Loucy (cell line): ENCODE results near the gene TLK2.

Experiments
- H2AFZ ChIP-seq: fragments of 200-600 bp; sonication (generic); 2 replicates; pipeline ENCODE4 v1.6.0; 2016; ENCODE audit warnings: antibody characterized with exemption, mild to moderate bottlenecking, low read length, moderate library complexity
- H3F3A ChIP-seq: fragments of 200-600 bp; 2 replicates; pipeline ENCODE4 v1.6.0; 2016; ENCODE audit warnings: antibody characterized with exemption, low read depth, mild to moderate bottlenecking
- H3K27me3 ChIP-seq: fragments of 200-600 bp; sonication (generic); 2 replicates; pipeline ENCODE4 v1.6.1; 2014; ENCODE audit warnings: low read length, mild to moderate bottlenecking; ENCODE audit not compliant: insufficient read depth, poor library complexity, severe bottlenecking
- H3K36me3 ChIP-seq: fragments of 200-600 bp; sonication (generic); 2 replicates; pipeline ENCODE4 v1.6.1; 2016; ENCODE audit warnings: low read length; ENCODE audit not compliant: insufficient read depth
- H3K4me1 ChIP-seq: fragments of 200-600 bp; sonication (generic); 2 replicates; pipeline ENCODE4 v1.5.1; 2014; ENCODE audit warnings: low read length, mild to moderate bottlenecking; ENCODE audit not compliant: insufficient read depth, poor library complexity, severe bottlenecking
- H3K4me2 ChIP-seq: fragments of 200-600 bp; sonication (generic); 2 replicates; pipeline ENCODE4 v1.6.0; 2014; ENCODE audit warnings: antibody characterized with exemption, low read length, low read depth, mild to moderate bottlenecking; ENCODE audit not compliant: poor library complexity, severe bottlenecking
- H3K4me3 ChIP-seq: fragments of 200-600 bp; sonication (generic); 2 replicates; pipeline ENCODE4 v1.5.1; 2014; ENCODE audit warnings: low read length, mild to moderate bottlenecking, mixed read lengths; ENCODE audit not compliant: poor library complexity, severe bottlenecking
- H3K79me2 ChIP-seq: fragments of 200-600 bp; sonication (generic); 2 replicates; pipeline ENCODE4 v1.6.1; 2014; ENCODE audit warnings: low read length; ENCODE audit not compliant: insufficient read depth
- H3K9ac ChIP-seq: fragments of 200-600 bp; sonication (generic); 2 replicates; pipeline ENCODE4 v1.6.0; 2014; ENCODE audit warnings: mild to moderate bottlenecking, low read depth, low read length, moderate library complexity; ENCODE audit not compliant: poor library complexity, severe bottlenecking
- H3K9me2 ChIP-seq: fragments of 200-600 bp; sonication (generic); replicated peaks from 2 replicates; pipeline ENCODE4 v1.6.1; 2016; ENCODE audit warnings: low read depth, low read length, mixed read lengths
- H3K9me3 ChIP-seq: fragments of 200-600 bp; sonication (generic); 2 replicates; pipeline ENCODE4 v1.6.1; 2014; ENCODE audit warnings: mild to moderate bottlenecking, antibody characterized with exemption, low read length, low read depth; ENCODE audit not compliant: insufficient read depth
- H4K20me1 ChIP-seq: fragments of 200-600 bp; sonication (generic); 2 replicates; pipeline ENCODE4 v1.6.0; 2014; ENCODE audit warnings: antibody characterized with exemption, low read length, mild to moderate bottlenecking; ENCODE audit not compliant: insufficient read depth, poor library complexity, severe bottlenecking
- EZH2phosphoT487 ChIP-seq: fragments of 200-600 bp; IDR thresholded peaks from 2 replicates; pipeline ENCODE4 v1.6.1; 2018; ENCODE audit warnings: antibody characterized with exemption, mild to moderate bottlenecking, moderate library complexity, borderline replicate concordance
- TF ChIP-seq, protein P1 (sequence below): fragments of 200-600 bp; sonication (generic); conservative IDR thresholded peaks from 2 replicates; pipeline ENCODE4 v1.5.1; 2014; ENCODE audit warnings: mild to moderate bottlenecking, antibody characterized with exemption, low read length

The TLK2 gene

DNA sequence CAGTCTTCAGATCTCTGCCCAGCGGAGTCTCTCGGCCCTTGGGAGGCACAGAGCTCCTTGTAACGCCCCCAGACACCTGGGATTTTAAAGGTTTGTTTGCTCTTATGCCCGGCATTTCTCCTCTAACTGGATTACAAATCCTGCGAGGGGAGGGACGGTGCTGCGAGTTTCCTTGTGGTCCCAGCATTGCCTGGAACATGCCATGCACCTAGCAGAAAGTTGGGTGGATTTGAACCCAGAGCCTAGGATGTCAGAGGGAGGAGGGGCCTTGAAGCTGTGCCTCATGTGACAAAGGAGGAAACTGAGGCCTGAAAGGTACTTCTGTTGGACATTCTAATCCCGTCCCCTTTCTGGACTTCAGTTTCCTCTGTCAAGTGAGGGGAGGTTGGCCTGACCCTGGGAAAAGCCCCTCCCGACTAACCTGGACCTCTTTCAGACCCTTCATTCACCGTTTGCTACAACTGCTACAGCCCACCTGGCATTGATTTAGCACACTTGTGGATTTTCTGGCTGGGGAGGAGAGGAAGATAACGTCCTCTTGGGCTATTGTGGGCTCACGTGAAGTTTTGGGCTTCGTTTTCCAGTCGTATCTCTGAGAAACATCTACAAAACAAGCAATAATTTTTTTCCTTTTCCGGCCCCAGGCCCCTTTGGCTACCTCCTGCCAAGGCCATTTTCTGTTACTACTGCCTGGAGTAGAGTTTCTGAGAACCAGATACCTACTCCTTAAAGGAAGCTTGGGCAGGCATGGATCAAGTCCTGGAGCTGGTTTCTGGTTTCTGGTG, 179.7 kb downstream of the TLK2 start:
- Histone ChIP-seq H3K36me3 (no peaks in the 10 kb centered on the region), H3K79me2 (no peaks in the 10 kb centered on the region), H3K9ac (no peak overlapping the region), H4K20me1 (no peaks in the 10 kb centered on the region), H2AFZ (no peak overlapping the region), H3K4me1 (no peaks in the 10 kb centered on the region), H3F3A (no peaks in the 10 kb centered on the region), H3K27me3 (no peaks in the 10 kb centered on the region), H3K4me2 (no peak overlapping the region), H3K9me2 (no peaks in the 10 kb centered on the region), H3K9me3 (no peaks in the 10 kb centered on the region), H3K4me3 (no peak overlapping the region)
- TF ChIP-seq EZH2phosphoT487, result no peak
- TF ChIP-seq, protein P1, sequence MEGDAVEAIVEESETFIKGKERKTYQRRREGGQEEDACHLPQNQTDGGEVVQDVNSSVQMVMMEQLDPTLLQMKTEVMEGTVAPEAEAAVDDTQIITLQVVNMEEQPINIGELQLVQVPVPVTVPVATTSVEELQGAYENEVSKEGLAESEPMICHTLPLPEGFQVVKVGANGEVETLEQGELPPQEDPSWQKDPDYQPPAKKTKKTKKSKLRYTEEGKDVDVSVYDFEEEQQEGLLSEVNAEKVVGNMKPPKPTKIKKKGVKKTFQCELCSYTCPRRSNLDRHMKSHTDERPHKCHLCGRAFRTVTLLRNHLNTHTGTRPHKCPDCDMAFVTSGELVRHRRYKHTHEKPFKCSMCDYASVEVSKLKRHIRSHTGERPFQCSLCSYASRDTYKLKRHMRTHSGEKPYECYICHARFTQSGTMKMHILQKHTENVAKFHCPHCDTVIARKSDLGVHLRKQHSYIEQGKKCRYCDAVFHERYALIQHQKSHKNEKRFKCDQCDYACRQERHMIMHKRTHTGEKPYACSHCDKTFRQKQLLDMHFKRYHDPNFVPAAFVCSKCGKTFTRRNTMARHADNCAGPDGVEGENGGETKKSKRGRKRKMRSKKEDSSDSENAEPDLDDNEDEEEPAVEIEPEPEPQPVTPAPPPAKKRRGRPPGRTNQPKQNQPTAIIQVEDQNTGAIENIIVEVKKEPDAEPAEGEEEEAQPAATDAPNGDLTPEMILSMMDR, result no peak

DNA sequence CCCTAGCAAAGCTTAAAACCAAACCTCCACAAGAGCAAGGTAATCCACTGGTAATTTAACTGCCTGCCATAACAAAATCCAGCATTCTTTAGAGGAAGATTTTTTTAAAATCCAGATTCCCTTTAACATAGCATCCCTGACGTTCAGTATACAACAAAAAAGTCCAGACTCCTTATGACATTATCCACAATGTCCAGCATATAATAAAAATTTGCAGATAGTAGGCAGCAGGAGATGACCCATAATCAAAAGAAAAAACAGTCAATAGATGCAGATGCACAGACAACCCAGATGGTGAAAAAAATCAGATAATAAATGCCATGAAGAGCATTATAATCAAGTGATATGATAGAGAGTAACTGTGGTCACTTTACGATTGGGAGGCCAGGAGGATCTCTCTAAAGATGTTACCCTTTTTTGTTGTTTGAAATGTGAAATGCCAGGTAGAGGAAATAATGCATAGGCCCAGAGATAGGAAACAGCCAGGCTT, 182.0 kb downstream of the TLK2 start:
- no peak overlapping the region for H3K9ac ChIP-seq
- no peak overlapping the region for H2AFZ ChIP-seq
- H4K20me1 ChIP-seq, result no peaks in the 10 kb centered on the region
- no peaks in the 10 kb centered on the region for H3F3A ChIP-seq
- H3K4me2 ChIP-seq, result no peak overlapping the region
- TF ChIP-seq, protein P1, result no peak
- no peaks in the 10 kb centered on the region for H3K36me3 ChIP-seq
- no peaks in the 10 kb centered on the region for H3K4me1 ChIP-seq
- no peaks in the 10 kb centered on the region for H3K27me3 ChIP-seq
- H3K9me2 ChIP-seq, result no peaks in the 10 kb centered on the region
- no peaks in the 10 kb centered on the region for H3K79me2 ChIP-seq
- H3K4me3 ChIP-seq, result no peak overlapping the region
- no peaks in the 10 kb centered on the region for H3K9me3 ChIP-seq

DNA sequence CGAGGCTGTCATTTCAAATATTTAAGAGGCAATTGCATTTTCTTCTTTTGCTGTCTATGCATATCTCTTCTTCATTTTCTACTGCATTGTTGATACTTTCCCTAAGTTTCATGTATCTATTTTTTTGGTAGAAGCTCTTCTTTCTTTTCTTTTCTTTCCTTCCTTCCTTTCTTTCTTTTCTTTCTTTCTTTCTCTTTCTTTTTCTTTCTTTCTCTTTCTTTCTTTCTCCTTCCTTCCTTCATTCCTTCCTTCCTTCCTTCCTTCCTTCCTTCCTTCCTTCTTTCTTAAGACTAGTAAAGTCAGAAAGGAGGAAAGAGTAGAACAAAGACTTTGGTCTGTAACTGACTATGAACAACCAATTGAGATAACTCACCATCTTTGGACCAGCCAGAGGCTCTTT, 182.7 kb downstream of the TLK2 start:
- Histone ChIP-seq H3K9me3 (no peaks in the 10 kb centered on the region), H3K79me2 (no peaks in the 10 kb centered on the region), H3K9me2 (no peaks in the 10 kb centered on the region), H3K36me3 (no peaks in the 10 kb centered on the region), H3K4me2 (no peak overlapping the region), H3K9ac (no peak overlapping the region), H3K4me3 (no peak overlapping the region), H4K20me1 (no peaks in the 10 kb centered on the region), H3K27me3 (no peaks in the 10 kb centered on the region), H3F3A (no peaks in the 10 kb centered on the region), H2AFZ (no peak overlapping the region), H3K4me1 (no peaks in the 10 kb centered on the region)
- no peak for TF ChIP-seq EZH2phosphoT487
- TF ChIP-seq, protein P1, result no peak
